Astrocyte (in vitro differentiated cells and primary cell): ENCODE results near the gene TRIM3. TPM values are rescaled to one million over a fixed set of nuclear protein-coding genes. Genes with fewer than 3 reads are reported as not detected.

Source experiments
- DNase-seq: peaks from one replicate; pipeline ENCODE4 v3.0.0-alpha.2; 2010; ENCODE audit warnings: low read depth
- FAIRE-seq: peaks from 2 replicates; lab custom pipeline; 2011; peaks lifted over from hg19 to GRCh38; lab: Jason Lieb, UNC
- H2AFZ ChIP-seq: 2 replicates; pipeline ENCODE4 v1.6.0; 2012; ENCODE audit warnings: low read depth, low read length, inconsistent platforms
- H3K27ac ChIP-seq: 2 replicates; pipeline ENCODE4 v1.5.1; 2011; ENCODE audit warnings: low read depth, low read length, inconsistent platforms
- H3K27me3 ChIP-seq: 2 replicates; pipeline ENCODE4 v1.6.0; 2011; ENCODE audit warnings: low read length, inconsistent platforms; ENCODE audit not compliant: insufficient read depth
- H3K36me3 ChIP-seq: 2 replicates; pipeline ENCODE4 v1.5.1; 2011; ENCODE audit warnings: low read length, inconsistent platforms; ENCODE audit not compliant: insufficient read depth
- H3K4me1 ChIP-seq: 2 replicates; pipeline ENCODE4 v1.5.1; 2011; ENCODE audit warnings: low read length, inconsistent platforms; ENCODE audit not compliant: insufficient read depth
- H3K4me2 ChIP-seq: 2 replicates; pipeline ENCODE4 v1.6.0; 2012; ENCODE audit warnings: low read length, inconsistent platforms
- H3K4me3 ChIP-seq: 2 replicates; pipeline ENCODE4 v1.5.1; 2011; ENCODE audit warnings: low read depth, mild to moderate bottlenecking, low read length, inconsistent platforms; ENCODE audit not compliant: insufficient read depth
- H3K79me2 ChIP-seq: 2 replicates; pipeline ENCODE4 v1.6.0; 2012; ENCODE audit warnings: mild to moderate bottlenecking, low read length, inconsistent platforms; ENCODE audit not compliant: insufficient read depth
- H3K9ac ChIP-seq: 2 replicates; pipeline ENCODE4 v1.6.0; 2012; ENCODE audit warnings: mild to moderate bottlenecking, low read length, inconsistent platforms
- H3K9me3 ChIP-seq: 2 replicates; pipeline ENCODE4 v1.5.1; 2012; ENCODE audit warnings: low read depth, mild to moderate bottlenecking, low read length, inconsistent platforms; ENCODE audit not compliant: insufficient read depth
- H4K20me1 ChIP-seq: 2 replicates; pipeline ENCODE4 v1.6.0; 2012; ENCODE audit warnings: low read length, inconsistent platforms; ENCODE audit not compliant: insufficient read depth
- H3K27ac Mint-ChIP-seq: one replicate; pipeline ENCODE4 v1.8.0; 2021; ENCODE audit warnings: mild to moderate bottlenecking, mixed read lengths; ENCODE audit not compliant: unreplicated experiment
- H3K27me3 Mint-ChIP-seq: one replicate; pipeline ENCODE4 v1.8.0; 2021; ENCODE audit warnings: low read depth, mixed read lengths; ENCODE audit not compliant: unreplicated experiment
- H3K36me3 Mint-ChIP-seq: one replicate; pipeline ENCODE4 v1.8.0; 2021; ENCODE audit warnings: low read depth, mixed read lengths; ENCODE audit not compliant: unreplicated experiment
- H3K4me1 Mint-ChIP-seq: one replicate; pipeline ENCODE4 v1.8.0; 2021; ENCODE audit warnings: low read depth, mixed read lengths; ENCODE audit not compliant: unreplicated experiment
- H3K4me3 Mint-ChIP-seq: one replicate; pipeline ENCODE4 v1.8.0; 2021; ENCODE audit warnings: mild to moderate bottlenecking, moderate library complexity, mixed read lengths; ENCODE audit not compliant: unreplicated experiment
- H3K9me3 Mint-ChIP-seq: one replicate; pipeline ENCODE4 v1.8.0; 2021; ENCODE audit warnings: mild to moderate bottlenecking, mixed read lengths; ENCODE audit not compliant: unreplicated experiment
- EZH2 ChIP-seq: IDR thresholded peaks from 2 replicates; pipeline ENCODE4 v1.6.1; 2012; ENCODE audit warnings: mild to moderate bottlenecking, low read length, inconsistent platforms; ENCODE audit not compliant: insufficient read depth
- total RNA-seq: library from RNA; stranded (reverse); gene quantifications from 2 replicates; pipeline ENCODE4 v1.2.1, GENCODE V29; 2021
- TF ChIP-seq, protein P1 (sequence below): IDR thresholded peaks from 2 replicates; pipeline ENCODE4 v1.5.1; 2011; ENCODE audit warnings: low read depth, mild to moderate bottlenecking, inconsistent platforms, low read length, moderate library complexity; ENCODE audit not compliant: insufficient read depth

TRIM3 gene
- total RNA-seq, 1 donor from 2014 or later = 25.4 TPM

DNA sequence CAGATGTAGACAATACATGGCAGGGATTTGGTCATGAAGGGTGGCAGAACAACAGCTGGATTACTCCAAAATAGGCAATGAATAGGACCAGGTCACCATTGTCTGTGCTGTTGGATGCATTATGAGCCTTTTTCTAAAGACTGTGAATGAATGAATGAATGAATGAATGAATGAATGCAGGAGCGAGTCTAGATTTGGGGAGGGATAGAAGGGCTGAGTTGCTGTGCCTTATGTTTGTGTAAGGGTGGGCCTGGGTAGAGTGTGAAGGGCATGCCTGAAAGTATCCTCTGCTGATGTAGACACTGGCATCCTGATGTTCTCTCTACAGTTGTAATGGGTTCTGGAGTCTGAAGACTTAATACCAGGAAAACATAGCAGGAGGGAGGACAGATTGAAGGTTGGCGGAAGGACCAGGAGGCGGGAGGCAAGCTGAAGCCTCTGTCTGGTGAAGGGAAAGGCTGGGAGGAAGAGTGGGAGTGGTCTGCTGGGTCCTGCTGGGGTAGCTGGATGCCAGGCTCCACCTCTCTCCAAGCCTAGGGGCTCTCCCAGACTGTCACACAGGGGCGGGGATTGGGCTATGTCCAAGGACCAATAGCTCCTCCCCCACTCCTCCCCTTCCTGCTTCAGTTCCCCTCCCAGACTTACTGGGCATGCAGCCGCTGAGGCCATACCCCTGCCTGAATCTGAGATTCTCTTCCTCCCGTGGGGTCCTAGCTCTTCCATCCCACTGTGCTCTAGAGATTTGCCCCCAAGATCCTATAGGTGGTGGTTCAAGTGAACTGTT is 4.8 kb downstream of the TRIM3 start:
- no peak overlapping the region for H3K4me2 ChIP-seq
- Mint-ChIP-seq H3K27ac (no peak overlapping the region), H3K4me1 (peaks cover 5% of the 10 kb centered on the region), H3K36me3 (peaks cover 7% of the 10 kb centered on the region), H3K9me3 (no peaks in the 10 kb centered on the region), H3K4me3 (no peak overlapping the region), H3K27me3 (no peaks in the 10 kb centered on the region)
- H3K9me3 ChIP-seq = no peaks in the 10 kb centered on the region
- peaks cover 42% of the 10 kb centered on the region for H4K20me1 ChIP-seq
- TF ChIP-seq, protein P1, sequence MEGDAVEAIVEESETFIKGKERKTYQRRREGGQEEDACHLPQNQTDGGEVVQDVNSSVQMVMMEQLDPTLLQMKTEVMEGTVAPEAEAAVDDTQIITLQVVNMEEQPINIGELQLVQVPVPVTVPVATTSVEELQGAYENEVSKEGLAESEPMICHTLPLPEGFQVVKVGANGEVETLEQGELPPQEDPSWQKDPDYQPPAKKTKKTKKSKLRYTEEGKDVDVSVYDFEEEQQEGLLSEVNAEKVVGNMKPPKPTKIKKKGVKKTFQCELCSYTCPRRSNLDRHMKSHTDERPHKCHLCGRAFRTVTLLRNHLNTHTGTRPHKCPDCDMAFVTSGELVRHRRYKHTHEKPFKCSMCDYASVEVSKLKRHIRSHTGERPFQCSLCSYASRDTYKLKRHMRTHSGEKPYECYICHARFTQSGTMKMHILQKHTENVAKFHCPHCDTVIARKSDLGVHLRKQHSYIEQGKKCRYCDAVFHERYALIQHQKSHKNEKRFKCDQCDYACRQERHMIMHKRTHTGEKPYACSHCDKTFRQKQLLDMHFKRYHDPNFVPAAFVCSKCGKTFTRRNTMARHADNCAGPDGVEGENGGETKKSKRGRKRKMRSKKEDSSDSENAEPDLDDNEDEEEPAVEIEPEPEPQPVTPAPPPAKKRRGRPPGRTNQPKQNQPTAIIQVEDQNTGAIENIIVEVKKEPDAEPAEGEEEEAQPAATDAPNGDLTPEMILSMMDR = no peak
- TF ChIP-seq EZH2 = no peak
- peaks cover 10% of the 10 kb centered on the region for H3K4me1 ChIP-seq
- H3K27me3 ChIP-seq = no peaks in the 10 kb centered on the region
- H3K4me3 ChIP-seq = no peak overlapping the region
- DNase-seq (peak; percentile 43), FAIRE-seq (no peak)
- H2AFZ ChIP-seq = peak overlapping the region; percentile 46
- peaks cover 4% of the 10 kb centered on the region for H3K36me3 ChIP-seq
- no peak overlapping the region for H3K27ac ChIP-seq
- H3K79me2 ChIP-seq = peaks cover 45% of the 10 kb centered on the region
- no peak overlapping the region for H3K9ac ChIP-seq

DNA sequence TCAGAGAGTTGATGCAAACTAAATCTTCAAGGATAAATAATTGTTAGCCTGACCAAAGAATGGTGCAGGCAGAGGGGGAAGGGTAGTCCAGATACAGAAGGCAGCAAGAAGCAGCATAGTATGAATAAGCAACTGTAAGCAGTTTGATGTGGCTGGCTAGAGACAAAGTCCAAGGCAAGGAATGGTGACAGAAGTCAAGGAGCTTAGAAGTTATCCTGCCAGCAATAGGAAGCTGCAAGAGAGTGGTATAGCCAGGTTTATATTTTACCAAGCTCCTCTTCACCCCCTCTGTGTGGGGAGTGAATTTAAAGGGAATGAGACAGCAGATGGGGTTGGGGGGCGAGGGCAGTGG is 14.7 kb downstream of the TRIM3 start:
- Histone ChIP-seq H3K4me1 (no peaks in the 10 kb centered on the region), H3K27me3 (no peaks in the 10 kb centered on the region), H3K4me3 (no peak overlapping the region), H3K9me3 (no peaks in the 10 kb centered on the region), H4K20me1 (peaks cover 8% of the 10 kb centered on the region), H3K9ac (no peak overlapping the region), H3K4me2 (no peak overlapping the region), H2AFZ (no peak overlapping the region), H3K36me3 (peaks cover 21% of the 10 kb centered on the region), H3K27ac (no peak overlapping the region), H3K79me2 (no peaks in the 10 kb centered on the region)
- H3K4me1 Mint-ChIP-seq = no peaks in the 10 kb centered on the region
- no peak overlapping the region for H3K27ac Mint-ChIP-seq
- peaks cover 13% of the 10 kb centered on the region for H3K36me3 Mint-ChIP-seq
- no peaks in the 10 kb centered on the region for H3K27me3 Mint-ChIP-seq
- H3K9me3 Mint-ChIP-seq = no peaks in the 10 kb centered on the region
- no peak for TF ChIP-seq EZH2
- TF ChIP-seq, protein P1 = no peak
- no peak for FAIRE-seq
- DNase-seq = no peak
- no peak overlapping the region for H3K4me3 Mint-ChIP-seq

DNA sequence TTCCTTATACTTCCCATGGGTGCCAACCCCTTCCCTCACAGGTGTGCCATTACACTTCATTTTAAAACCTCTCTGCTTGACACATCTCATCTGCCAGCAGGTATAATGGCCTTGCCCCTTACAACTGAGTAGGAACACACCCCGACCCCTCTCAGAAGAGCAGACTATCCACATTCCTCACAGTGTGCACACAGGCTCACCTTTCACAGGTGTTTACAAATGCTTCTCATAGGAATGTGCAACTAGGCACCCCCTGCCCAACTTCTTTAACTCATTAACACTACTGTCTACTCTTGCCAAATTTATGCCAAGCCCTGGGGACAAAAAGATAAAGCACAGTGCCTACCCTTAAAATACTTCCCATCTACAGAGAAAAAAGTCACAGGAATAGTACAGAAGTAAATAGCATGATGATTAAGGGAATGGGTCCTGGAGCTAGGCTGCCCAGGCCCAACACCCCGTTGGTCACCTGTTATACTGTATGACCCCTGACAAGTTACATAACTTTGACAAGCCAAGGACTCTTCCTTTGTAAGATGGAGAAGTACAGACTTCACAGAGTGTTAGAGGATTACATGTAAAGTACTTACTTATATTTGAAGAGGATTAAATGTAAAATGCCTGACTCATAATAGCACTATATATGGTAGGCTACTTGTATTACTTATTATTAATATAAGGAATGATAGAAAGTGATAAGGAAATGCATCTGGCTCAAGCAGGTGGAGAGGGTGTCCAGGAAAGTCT is 15.2 kb downstream of the TRIM3 start:
- H3K9ac ChIP-seq = no peak overlapping the region
- H3K4me1 ChIP-seq = no peaks in the 10 kb centered on the region
- no peaks in the 10 kb centered on the region for H3K79me2 ChIP-seq
- no peak for FAIRE-seq
- peaks cover 9% of the 10 kb centered on the region for H3K36me3 Mint-ChIP-seq
- H3K4me3 Mint-ChIP-seq = no peak overlapping the region
- DNase-seq = no peak
- TF ChIP-seq, protein P1 = no peak
- no peak for TF ChIP-seq EZH2
- no peak overlapping the region for H3K4me2 ChIP-seq
- H3K27ac ChIP-seq = no peak overlapping the region
- H3K27me3 Mint-ChIP-seq = no peaks in the 10 kb centered on the region
- H3K27me3 ChIP-seq = no peaks in the 10 kb centered on the region
- no peak overlapping the region for H2AFZ ChIP-seq
- H3K4me1 Mint-ChIP-seq = no peaks in the 10 kb centered on the region
- H3K4me3 ChIP-seq = no peak overlapping the region
- H4K20me1 ChIP-seq = peaks cover 8% of the 10 kb centered on the region
- no peaks in the 10 kb centered on the region for H3K9me3 Mint-ChIP-seq
- H3K9me3 ChIP-seq = no peaks in the 10 kb centered on the region
- H3K36me3 ChIP-seq = peaks cover 16% of the 10 kb centered on the region
- H3K27ac Mint-ChIP-seq = no peak overlapping the region
